ENCODE results near the gene COA5. TPM values are rescaled to one million over a fixed set of nuclear protein-coding genes. Genes with fewer than 3 reads are reported as not detected.

The COA5 gene
- total and polyA plus RNA-seq, 2 donors (not counting 1 experiment from before 2014, with no cell fraction given) = 22.5 to 38.6 TPM

DNA sequence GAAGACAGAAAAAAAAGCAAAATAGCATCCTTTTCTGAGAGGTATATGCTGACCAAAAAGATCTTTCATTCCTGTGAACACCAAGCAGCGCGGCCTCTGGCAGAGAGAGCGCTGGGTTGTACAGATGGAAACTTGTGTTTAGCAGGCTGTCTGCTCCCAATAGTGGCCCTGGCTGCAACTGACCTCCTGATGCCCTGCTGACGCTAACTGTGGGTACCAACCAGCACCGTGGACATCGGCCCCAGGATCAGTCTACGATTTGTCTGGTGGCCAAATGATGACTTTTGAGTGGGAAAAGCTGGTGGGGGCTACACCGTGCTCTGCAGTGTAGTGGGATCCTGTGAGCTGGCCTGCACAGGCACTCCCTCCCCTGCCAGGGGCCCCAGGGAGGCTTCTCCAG is 15.7 kb downstream of the COA5 start:
- no peaks in the 10 kb centered on the region for H4K20me1 ChIP-seq (ENCODE audit: control insufficient read depth, extremely low read depth, insufficient read depth, low read length)
- H3K27me3 ChIP-seq (ENCODE audit: control insufficient read depth, insufficient read depth, low read length) = no peaks in the 10 kb centered on the region
- H3K36me3 ChIP-seq (ENCODE audit: control insufficient read depth, insufficient read depth, low read length) = no peaks in the 10 kb centered on the region
- H3K4me1 ChIP-seq (ENCODE audit: control insufficient read depth, extremely low read depth, insufficient read depth, low read length) = no peaks in the 10 kb centered on the region
- H3K9me3 ChIP-seq (ENCODE audit: control insufficient read depth, insufficient read depth, low read depth, low read length) = no peaks in the 10 kb centered on the region
- H3K4me2 ChIP-seq (ENCODE audit: extremely low read depth, insufficient read depth, low read length) = no peak overlapping the region
- TF ChIP-seq EZH2 (IDR thresholded peaks at IDR 0.05; ENCODE audit: low read length, missing control alignments) = no peak
- TF ChIP-seq, protein P1, sequence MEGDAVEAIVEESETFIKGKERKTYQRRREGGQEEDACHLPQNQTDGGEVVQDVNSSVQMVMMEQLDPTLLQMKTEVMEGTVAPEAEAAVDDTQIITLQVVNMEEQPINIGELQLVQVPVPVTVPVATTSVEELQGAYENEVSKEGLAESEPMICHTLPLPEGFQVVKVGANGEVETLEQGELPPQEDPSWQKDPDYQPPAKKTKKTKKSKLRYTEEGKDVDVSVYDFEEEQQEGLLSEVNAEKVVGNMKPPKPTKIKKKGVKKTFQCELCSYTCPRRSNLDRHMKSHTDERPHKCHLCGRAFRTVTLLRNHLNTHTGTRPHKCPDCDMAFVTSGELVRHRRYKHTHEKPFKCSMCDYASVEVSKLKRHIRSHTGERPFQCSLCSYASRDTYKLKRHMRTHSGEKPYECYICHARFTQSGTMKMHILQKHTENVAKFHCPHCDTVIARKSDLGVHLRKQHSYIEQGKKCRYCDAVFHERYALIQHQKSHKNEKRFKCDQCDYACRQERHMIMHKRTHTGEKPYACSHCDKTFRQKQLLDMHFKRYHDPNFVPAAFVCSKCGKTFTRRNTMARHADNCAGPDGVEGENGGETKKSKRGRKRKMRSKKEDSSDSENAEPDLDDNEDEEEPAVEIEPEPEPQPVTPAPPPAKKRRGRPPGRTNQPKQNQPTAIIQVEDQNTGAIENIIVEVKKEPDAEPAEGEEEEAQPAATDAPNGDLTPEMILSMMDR (conservative IDR thresholded peaks at IDR 0.05 in 1 of 2, IDR thresholded peaks at IDR 0.05 in 1 of 2; ENCODE audit: low read depth in 1 of 2, low read length in 2 of 2) = no peak
- no peak for DNase-seq (ENCODE audit: low read depth in 2 of 2)
- no peaks in the 10 kb centered on the region for H3K79me2 ChIP-seq (ENCODE audit: control insufficient read depth, insufficient read depth, low read length)
- H3K9ac ChIP-seq (ENCODE audit: insufficient read depth, low read length) = no peak overlapping the region
- no peak overlapping the region for H2AFZ ChIP-seq (ENCODE audit: low read length)
- H3K4me3 ChIP-seq (replicated peaks in 1 of 4; ENCODE audit: control extremely low read depth in 1 of 4, insufficient read depth in 1 of 4, low read depth in 3 of 4, low read length in 4 of 4) = no peak overlapping the region
- no peak overlapping the region for H3K27ac ChIP-seq (ENCODE audit: insufficient read depth, low read length)

DNA sequence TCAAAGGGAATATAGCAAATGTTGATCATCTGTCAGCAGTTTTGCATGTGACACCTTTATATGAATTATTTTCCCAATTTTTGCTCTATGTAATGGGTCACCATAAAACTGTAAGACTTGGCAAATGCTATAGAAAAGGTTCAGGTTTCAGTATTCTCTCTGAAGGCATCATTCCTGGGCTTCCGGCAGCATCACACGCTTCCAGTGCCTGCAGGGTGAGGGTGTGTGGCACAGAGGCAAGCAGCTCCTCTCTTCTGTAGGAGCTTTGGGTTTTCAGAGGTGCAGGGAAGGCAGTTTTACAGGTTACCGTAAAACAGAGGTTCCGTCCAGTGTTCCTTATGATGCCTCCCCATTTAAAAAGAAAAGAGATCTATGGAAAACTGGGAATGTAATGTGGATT is 18.8 kb downstream of the COA5 start:
- no peaks in the 10 kb centered on the region for H3K9me3 ChIP-seq (ENCODE audit: control insufficient read depth, insufficient read depth, low read depth, low read length)
- no peak overlapping the region for H3K4me3 ChIP-seq (replicated peaks in 1 of 4; ENCODE audit: control extremely low read depth in 1 of 4, insufficient read depth in 1 of 4, low read depth in 3 of 4, low read length in 4 of 4)
- H3K79me2 ChIP-seq (ENCODE audit: control insufficient read depth, insufficient read depth, low read length) = no peaks in the 10 kb centered on the region
- no peaks in the 10 kb centered on the region for H3K4me1 ChIP-seq (ENCODE audit: control insufficient read depth, extremely low read depth, insufficient read depth, low read length)
- no peak overlapping the region for H3K9ac ChIP-seq (ENCODE audit: insufficient read depth, low read length)
- TF ChIP-seq, protein P1 (conservative IDR thresholded peaks at IDR 0.05 in 1 of 2, IDR thresholded peaks at IDR 0.05 in 1 of 2; ENCODE audit: low read depth in 1 of 2, low read length in 2 of 2) = no peak
- no peak for TF ChIP-seq EZH2 (IDR thresholded peaks at IDR 0.05; ENCODE audit: low read length, missing control alignments)
- no peak for DNase-seq (ENCODE audit: low read depth in 2 of 2)
- H2AFZ ChIP-seq (ENCODE audit: low read length) = no peak overlapping the region
- no peaks in the 10 kb centered on the region for H3K27me3 ChIP-seq (ENCODE audit: control insufficient read depth, insufficient read depth, low read length)
- no peaks in the 10 kb centered on the region for H3K36me3 ChIP-seq (ENCODE audit: control insufficient read depth, insufficient read depth, low read length)
- H4K20me1 ChIP-seq (ENCODE audit: control insufficient read depth, extremely low read depth, insufficient read depth, low read length) = no peaks in the 10 kb centered on the region
- no peak overlapping the region for H3K27ac ChIP-seq (ENCODE audit: insufficient read depth, low read length)
- no peak overlapping the region for H3K4me2 ChIP-seq (ENCODE audit: extremely low read depth, insufficient read depth, low read length)

DNA sequence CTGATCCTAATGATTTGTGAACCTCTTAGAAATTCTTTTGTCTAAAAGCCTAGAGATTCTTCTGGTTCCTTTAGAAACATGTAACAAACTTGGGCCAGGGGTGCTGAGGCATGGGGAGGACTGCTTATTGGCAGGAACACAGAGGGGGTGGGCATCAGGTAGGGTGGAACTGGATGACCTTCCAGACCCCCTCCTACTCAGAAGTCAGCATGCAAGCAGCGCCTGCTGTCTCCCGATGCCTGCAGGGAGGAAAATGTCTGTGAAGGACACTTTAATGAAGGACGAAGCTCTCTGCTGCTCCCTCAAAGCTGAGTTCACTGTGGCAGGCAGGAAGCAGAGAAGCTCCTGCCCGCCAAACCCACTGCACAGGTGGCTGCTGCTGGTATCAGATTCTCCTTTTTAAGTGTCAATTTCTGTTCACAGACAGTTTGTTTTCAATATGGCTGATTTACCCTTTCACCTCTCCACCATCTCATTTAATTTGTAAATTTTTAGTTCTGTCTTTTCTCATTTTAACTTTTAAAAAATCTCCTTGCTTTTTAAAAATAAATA is 19.4 kb downstream of the COA5 start:
- Histone ChIP-seq H3K27me3 (ENCODE audit: control insufficient read depth, insufficient read depth, low read length) (no peaks in the 10 kb centered on the region), H3K4me3 (replicated peaks in 1 of 4; ENCODE audit: control extremely low read depth in 1 of 4, insufficient read depth in 1 of 4, low read depth in 3 of 4, low read length in 4 of 4) (no peak overlapping the region), H3K4me1 (ENCODE audit: control insufficient read depth, extremely low read depth, insufficient read depth, low read length) (no peaks in the 10 kb centered on the region), H3K9ac (ENCODE audit: insufficient read depth, low read length) (no peak overlapping the region), H3K79me2 (ENCODE audit: control insufficient read depth, insufficient read depth, low read length) (no peaks in the 10 kb centered on the region), H3K4me2 (ENCODE audit: extremely low read depth, insufficient read depth, low read length) (no peak overlapping the region), H3K9me3 (ENCODE audit: control insufficient read depth, insufficient read depth, low read depth, low read length) (no peaks in the 10 kb centered on the region), H4K20me1 (ENCODE audit: control insufficient read depth, extremely low read depth, insufficient read depth, low read length) (no peaks in the 10 kb centered on the region), H3K27ac (ENCODE audit: insufficient read depth, low read length) (no peak overlapping the region), H3K36me3 (ENCODE audit: control insufficient read depth, insufficient read depth, low read length) (no peaks in the 10 kb centered on the region), H2AFZ (ENCODE audit: low read length) (no peak overlapping the region)
- TF ChIP-seq EZH2 (IDR thresholded peaks at IDR 0.05; ENCODE audit: low read length, missing control alignments) = no peak
- TF ChIP-seq, protein P1 (conservative IDR thresholded peaks at IDR 0.05 in 1 of 2, IDR thresholded peaks at IDR 0.05 in 1 of 2; ENCODE audit: low read depth in 1 of 2, low read length in 2 of 2) = no peak
- DNase-seq (ENCODE audit: low read depth in 2 of 2) = no peak
